ENCODE results near the gene RTRAF.

DNA sequence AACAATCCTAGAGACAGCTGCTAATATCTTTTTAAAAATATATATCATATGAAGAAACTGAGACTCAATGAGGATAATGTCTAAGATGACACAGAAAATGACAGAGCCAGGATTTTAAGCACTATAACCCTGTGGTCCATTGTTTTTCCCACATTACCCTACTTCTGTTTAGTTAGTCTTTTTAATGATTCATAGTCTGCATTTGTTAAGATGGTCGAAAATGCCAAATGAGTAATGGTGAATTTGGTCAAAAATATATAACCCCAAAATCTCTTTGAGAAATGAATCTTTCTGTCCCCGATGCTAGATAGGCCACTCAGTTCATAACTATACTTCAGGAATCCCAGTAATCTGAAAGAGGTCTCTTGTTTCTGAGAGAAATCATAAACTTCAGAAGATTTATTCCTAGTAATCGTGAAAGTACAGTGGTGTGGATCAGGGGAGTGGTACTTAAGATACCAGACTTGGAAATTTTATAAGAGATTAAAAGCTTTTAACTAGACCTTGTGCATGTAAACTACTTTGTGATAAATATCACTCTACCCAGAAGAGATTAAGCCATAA is 10.8 kb downstream of the RTRAF start:
- TF ChIP-seq, protein P1, sequence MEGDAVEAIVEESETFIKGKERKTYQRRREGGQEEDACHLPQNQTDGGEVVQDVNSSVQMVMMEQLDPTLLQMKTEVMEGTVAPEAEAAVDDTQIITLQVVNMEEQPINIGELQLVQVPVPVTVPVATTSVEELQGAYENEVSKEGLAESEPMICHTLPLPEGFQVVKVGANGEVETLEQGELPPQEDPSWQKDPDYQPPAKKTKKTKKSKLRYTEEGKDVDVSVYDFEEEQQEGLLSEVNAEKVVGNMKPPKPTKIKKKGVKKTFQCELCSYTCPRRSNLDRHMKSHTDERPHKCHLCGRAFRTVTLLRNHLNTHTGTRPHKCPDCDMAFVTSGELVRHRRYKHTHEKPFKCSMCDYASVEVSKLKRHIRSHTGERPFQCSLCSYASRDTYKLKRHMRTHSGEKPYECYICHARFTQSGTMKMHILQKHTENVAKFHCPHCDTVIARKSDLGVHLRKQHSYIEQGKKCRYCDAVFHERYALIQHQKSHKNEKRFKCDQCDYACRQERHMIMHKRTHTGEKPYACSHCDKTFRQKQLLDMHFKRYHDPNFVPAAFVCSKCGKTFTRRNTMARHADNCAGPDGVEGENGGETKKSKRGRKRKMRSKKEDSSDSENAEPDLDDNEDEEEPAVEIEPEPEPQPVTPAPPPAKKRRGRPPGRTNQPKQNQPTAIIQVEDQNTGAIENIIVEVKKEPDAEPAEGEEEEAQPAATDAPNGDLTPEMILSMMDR (IDR thresholded peaks at IDR 0.05 in 2 of 3, conservative IDR thresholded peaks at IDR 0.05 in 1 of 3; ENCODE audit: insufficient read depth in 2 of 3, low read depth in 1 of 3, low read length in 3 of 3), result no peak
- TF ChIP-seq SP1 (CRISPR knock-in tag; IDR thresholded peaks at IDR 0.05) (no peak), SRF (CRISPR knock-in tag; IDR thresholded peaks at IDR 0.05) (no peak), MYC (IDR thresholded peaks at IDR 0.05; ENCODE audit: low read depth, low read length) (no peak), MYC (CRISPR knock-in tag; IDR thresholded peaks at IDR 0.05; ENCODE audit: borderline replicate concordance, low read depth) (no peak), HDGF (IDR thresholded peaks at IDR 0.05) (no peak), TAF15 (IDR thresholded peaks at IDR 0.05; ENCODE audit: low read depth, low read length) (no peak), RBM39 (optimal IDR thresholded peaks at IDR 0.05; ENCODE audit: low read depth, low read length) (no peak), ELF4 (CRISPR knock-in tag; IDR thresholded peaks at IDR 0.05) (no peak), POLR2B (IDR thresholded peaks at IDR 0.05; ENCODE audit: low read depth, partially characterized antibody) (no peak), ZNF121 (CRISPR knock-in tag; conservative IDR thresholded peaks at IDR 0.05) (no peak)
- TF ChIP-seq, protein P2, sequence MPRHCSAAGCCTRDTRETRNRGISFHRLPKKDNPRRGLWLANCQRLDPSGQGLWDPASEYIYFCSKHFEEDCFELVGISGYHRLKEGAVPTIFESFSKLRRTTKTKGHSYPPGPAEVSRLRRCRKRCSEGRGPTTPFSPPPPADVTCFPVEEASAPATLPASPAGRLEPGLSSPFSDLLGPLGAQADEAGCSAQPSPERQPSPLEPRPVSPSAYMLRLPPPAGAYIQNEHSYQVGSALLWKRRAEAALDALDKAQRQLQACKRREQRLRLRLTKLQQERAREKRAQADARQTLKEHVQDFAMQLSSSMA (CRISPR knock-in tag; IDR thresholded peaks at IDR 0.05), result no peak
- TF ChIP-seq, protein P3, sequence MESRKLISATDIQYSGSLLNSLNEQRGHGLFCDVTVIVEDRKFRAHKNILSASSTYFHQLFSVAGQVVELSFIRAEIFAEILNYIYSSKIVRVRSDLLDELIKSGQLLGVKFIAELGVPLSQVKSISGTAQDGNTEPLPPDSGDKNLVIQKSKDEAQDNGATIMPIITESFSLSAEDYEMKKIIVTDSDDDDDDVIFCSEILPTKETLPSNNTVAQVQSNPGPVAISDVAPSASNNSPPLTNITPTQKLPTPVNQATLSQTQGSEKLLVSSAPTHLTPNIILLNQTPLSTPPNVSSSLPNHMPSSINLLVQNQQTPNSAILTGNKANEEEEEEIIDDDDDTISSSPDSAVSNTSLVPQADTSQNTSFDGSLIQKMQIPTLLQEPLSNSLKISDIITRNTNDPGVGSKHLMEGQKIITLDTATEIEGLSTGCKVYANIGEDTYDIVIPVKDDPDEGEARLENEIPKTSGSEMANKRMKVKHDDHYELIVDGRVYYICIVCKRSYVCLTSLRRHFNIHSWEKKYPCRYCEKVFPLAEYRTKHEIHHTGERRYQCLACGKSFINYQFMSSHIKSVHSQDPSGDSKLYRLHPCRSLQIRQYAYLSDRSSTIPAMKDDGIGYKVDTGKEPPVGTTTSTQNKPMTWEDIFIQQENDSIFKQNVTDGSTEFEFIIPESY (CRISPR knock-in tag; IDR thresholded peaks at IDR 0.05), result no peak
- TF ChIP-seq, protein P4, sequence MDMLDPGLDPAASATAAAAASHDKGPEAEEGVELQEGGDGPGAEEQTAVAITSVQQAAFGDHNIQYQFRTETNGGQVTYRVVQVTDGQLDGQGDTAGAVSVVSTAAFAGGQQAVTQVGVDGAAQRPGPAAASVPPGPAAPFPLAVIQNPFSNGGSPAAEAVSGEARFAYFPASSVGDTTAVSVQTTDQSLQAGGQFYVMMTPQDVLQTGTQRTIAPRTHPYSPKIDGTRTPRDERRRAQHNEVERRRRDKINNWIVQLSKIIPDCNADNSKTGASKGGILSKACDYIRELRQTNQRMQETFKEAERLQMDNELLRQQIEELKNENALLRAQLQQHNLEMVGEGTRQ (CRISPR knock-in tag; IDR thresholded peaks at IDR 0.05), result no peak

Measured in K562 (cell line).